Brain pericyte (primary cell): Measurements from ENCODE around the gene HOMEZ.
"Not testable (repeated sequence)": the region's sequence is repeated elsewhere in the genome, so short reads cannot be mapped to it uniquely, and the experiment has no call there.

Source experiments
- DNase-seq: peaks from one replicate; pipeline ENCODE4 v3.0.0-alpha.2; 2012; ENCODE audit warnings: low read depth, low spot score

HOMEZ gene, protein sequence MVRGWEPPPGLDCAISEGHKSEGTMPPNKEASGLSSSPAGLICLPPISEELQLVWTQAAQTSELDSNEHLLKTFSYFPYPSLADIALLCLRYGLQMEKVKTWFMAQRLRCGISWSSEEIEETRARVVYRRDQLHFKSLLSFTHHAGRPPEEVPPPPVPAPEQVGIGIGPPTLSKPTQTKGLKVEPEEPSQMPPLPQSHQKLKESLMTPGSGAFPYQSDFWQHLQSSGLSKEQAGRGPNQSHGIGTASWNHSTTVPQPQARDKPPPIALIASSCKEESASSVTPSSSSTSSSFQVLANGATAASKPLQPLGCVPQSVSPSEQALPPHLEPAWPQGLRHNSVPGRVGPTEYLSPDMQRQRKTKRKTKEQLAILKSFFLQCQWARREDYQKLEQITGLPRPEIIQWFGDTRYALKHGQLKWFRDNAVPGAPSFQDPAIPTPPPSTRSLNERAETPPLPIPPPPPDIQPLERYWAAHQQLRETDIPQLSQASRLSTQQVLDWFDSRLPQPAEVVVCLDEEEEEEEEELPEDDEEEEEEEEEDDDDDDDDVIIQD

GRCh38 chr14:23286020-23286901 is at the start of gene HOMEZ:
HOMEZ (minus strand) TSS chr14:23286132; CDS start chr14:23285952, 180 bp downstream.
- DNase-seq: peak; percentile 95

DNA sequence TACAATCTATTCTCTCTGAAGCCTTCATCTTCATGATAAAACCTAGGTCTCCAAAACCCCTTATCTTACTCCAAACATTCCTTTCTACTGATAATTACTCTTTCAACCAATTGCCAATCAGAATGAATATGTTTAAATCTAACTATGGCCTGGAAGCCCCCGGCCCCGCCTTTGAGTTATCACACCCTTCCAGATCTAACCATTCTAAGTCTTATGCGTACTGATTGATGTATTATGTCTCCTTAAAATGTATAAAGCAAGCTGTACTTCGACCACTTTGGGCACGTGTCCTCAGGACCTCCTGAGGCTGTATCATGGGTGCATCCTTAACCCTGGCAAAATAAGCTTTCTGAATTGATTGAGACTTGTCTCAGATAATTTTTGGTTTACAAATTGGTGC is 49.7 kb upstream of the HOMEZ start:
- DNase-seq: no peak

GRCh38 chr14:23327947-23328744 is 42.2 kb upstream of the HOMEZ start:
- no peak for DNase-seq

GRCh38 chr14:23326491-23327332 is 40.8 kb upstream of the HOMEZ start:
- no peak for DNase-seq

DNA sequence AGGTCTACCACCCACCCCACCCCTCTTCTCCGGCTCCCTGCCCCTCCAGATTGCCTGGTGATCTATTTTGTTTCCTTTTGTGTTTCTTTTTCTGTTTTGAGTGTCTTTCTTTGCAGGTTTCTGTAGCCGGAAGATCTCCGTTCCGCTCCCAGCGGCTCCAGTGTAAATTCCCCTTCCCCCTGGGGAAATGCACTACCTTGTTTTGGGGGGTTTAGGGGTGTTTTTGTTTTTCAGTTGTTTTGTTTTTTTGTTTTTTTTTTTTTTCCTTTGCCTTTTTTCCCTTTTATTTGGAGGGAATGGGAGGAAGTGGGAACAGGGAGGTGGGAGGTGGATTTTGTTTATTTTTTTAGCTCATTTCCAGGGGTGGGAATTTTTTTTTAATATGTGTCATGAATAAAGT is 39.8 kb upstream of the HOMEZ start:
- DNase-seq: not testable (repeated sequence)

- no peak for DNase-seq
These were observed 39.1 kb upstream of the HOMEZ start for GRCh38 chr14:23324993-23325392.

- DNase-seq: no peak
These were observed 38.5 kb upstream of the HOMEZ start for GRCh38 chr14:23324455-23324846.

GRCh38 chr14:23323838-23324454 is 38.0 kb upstream of the HOMEZ start:
- no peak for DNase-seq

GRCh38 chr14:23322568-23323517 is 36.9 kb upstream of the HOMEZ start:
- no peak for DNase-seq

DNA sequence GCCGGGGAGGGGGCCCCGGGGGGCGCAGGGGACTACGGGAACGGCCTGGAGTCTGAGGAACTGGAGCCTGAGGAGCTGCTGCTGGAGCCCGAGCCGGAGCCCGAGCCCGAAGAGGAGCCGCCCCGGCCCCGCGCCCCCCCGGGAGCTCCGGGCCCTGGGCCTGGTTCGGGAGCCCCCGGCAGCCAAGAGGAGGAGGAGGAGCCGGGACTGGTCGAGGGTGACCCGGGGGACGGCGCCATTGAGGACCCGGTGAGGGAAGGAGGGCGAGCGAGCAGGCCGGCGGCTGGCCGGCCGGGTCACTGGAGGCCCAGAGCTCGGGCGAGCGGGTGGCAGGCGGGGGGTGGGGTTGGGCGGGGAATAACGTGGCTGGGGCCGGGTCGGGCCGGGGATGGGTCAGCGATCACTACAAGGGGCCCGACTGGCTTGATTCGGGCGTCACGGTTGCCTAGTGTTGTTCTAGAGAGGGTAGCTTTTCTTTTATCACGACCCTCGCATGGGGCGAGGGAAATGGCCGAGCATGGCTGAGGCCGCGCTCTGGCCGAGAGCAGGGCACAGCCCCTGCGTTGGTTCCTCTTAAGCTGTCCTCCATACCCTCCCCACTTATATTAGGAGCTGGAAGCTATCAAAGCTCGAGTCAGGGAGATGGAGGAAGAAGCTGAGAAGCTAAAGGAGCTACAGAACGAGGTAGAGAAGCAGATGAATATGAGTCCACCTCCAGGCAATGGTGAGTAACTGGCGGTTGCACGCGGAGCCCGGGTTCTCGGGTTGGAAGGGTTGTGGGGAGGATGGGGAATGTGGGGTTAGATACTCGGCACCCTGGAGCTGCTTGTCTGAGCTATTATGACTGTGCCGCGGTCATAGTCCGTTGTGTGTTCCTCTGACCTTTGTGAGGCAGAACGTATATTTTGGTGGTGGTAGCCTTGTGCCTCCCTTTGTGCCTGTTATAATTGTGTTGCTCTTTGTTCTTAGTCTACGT is 35.9 kb upstream of the HOMEZ start:
- DNase-seq: no peak

- DNase-seq: peak; percentile 99
These were observed 34.9 kb upstream of the HOMEZ start, which contains the start of gene PABPN1 for GRCh38 chr14:23320584-23321571. PABPN1 (plus strand) TSS chr14:23321457; CDS start chr14:23321470, 13 bp downstream.

DNA sequence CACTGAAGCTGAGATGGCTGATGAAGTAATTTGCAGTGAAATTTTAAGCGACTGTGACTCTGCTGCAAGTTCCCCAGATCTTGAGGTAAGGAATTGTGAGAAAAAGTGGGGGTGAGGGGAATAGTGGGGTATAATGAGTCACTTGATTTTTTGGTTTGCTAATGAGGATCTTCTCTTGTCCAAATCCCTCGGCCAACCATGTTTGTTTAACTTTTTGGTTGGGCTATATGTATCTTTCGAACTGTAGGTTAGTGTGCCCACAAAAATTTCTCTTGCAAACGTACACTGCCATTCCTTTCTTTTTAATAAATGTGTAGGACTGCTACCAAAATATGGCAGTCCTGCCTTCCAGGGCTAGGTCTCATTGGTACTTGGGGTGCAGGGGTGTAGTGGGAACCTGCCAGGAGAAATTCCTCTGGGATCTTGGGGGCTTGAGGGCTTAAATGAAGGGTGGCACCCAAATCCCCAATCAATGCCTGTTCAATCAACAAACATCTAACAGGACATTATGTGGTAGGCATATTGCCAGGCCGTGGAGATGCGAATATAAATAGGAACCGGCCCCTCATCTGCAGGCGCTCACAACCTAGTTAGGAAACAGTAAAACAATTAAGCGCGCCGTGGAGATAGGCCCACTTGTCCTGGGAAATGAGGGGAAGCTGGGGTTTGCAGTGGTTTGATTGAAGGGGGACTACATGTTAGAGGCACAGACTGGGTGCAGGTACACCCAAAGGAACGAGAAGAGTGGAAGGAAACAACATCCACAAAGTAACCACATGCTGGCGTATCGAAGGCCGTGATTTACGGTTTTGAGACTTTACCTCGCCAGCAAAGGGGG is 34.0 kb upstream of the HOMEZ start:
- no peak for DNase-seq

DNA sequence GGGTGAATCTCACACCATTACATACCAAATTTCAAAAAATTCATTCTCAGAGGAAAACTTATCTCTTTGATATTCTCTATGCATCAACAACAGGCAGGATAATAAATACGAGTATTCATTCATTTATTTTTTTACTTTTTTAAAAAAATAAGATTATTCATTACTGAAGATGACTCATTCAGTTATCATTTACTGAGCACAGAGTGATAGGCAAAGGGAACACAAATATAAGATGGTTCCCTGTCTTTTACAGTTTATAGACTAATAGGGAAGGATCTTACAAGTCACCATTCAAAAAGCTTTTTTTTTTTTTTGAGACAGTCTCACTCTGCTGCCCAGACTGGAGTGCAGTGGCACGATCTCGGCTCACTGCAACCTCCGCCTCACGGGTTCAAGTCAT is 30.4 kb upstream of the HOMEZ start:
- DNase-seq: no peak

DNA sequence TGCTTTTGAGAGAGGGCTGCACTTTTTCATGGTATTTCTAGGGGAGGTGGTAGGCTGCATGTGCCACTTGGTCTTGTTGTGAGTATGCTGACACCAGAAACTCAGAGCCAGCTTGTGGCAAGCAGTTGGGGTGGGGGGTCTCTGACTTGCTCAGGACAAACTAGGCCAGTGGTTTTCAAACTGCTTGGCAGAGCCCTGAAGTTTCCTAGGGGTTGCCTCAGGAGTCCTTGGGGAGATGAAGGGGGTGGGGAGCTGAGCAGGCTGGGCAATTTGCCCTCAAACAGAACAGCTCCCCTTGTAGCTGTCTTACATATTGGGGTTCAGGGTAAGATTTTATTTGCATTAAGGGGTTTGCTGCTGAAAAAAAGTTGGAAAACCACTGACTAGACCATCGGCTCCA is 24.6 kb upstream of the HOMEZ start:
- no peak for DNase-seq

DNA sequence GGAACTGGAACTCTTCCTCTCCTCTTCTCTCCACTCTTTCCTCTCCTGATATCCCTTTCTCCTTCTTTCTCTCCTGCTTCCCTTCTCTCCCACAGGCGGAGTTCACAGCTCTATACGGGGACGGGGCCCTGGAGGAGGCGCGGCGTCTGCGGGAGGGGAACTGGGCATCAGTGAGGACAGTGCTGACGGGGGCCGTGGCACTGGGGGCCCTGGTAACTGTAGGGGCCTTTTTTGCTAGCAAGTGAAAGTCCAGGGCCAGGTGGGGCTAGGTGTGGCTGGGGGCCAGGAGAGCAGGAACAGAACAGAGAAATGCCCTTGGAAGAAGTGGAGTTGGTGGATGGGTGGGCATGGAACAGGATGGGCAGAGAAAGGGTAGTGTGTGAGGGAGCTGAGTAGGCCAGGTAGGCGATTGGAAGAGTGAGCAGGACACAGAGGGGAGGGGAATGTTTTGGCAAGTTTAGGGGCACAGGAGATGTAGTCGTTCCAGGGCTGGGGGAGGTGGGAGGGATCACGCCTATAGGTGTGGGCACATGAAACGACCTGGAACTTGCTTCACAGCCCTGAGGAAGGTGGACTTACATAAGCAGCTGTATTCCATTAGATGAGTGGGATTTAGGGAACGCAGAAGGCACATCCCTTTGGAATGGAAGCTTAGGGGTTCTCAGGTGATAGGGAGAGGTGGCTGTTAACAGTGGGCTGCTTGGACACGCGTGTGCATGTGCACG is 23.0 kb upstream of the HOMEZ start:
- no peak for DNase-seq
